RWPE1 (cell line): ENCODE data around the gene PTBP1.

ENCODE experiments used
- CTCF ChIA-PET: fragments of 350-600 bp; sonication (Branson Sonifier 250); formaldehyde crosslinking; extraction: SDS; loops from one replicate; lab custom pipeline; 2021; lab: Yijun Ruan, JAX
- POLR2A ChIA-PET: fragments of 400-600 bp; formaldehyde crosslinking; extraction: SDS; loops from one replicate; lab custom pipeline; 2020; ENCODE audit warnings: antibody characterized with exemption; ENCODE audit not compliant: low non-redundant PET; lab: Yijun Ruan, JAX
- DNase-seq: peaks from one replicate; pipeline ENCODE4 v3.0.0; 2012; ENCODE audit warnings: low spot score
- H3K27ac ChIP-seq: fragments of 450-650 bp; 2 replicates; pipeline ENCODE4 v1.5.1; 2017
- CTCF ChIP-seq: fragments of 450-650 bp; conservative IDR thresholded peaks from 2 replicates; pipeline ENCODE4 v1.5.1; 2017; ENCODE audit warnings: low read depth, mild to moderate bottlenecking

PTBP1 gene

GRCh38 chr19:827710-828321 is 30.6 kb downstream of the PTBP1 start, which contains the start of gene AZU1:
Gene AZU1, plus strand, starts transcription at chr19:827837. Its CDS starts 10 bp downstream, at chr19:827847.
- peak within 1 kb of the TSS; percentile 3; the same call in 1 of the 2 replicates for H3K27ac ChIP-seq
- POLR2A ChIA-PET = no interaction called here
- no peak for TF ChIP-seq CTCF
- CTCF ChIA-PET = no interaction called here
- no peak for DNase-seq

- ChIA-PET POLR2A (no interaction called here), CTCF (no interaction called here)
- no peak overlapping the region for H3K27ac ChIP-seq
- no peak for TF ChIP-seq CTCF
- DNase-seq = no peak
These were observed 32.0 kb downstream of the PTBP1 start for GRCh38 chr19:829129-829758.

GRCh38 chr19:831407-832369 is 34.4 kb downstream of the PTBP1 start:
- POLR2A ChIA-PET = no interaction called here
- CTCF ChIA-PET = no interaction called here
- TF ChIP-seq CTCF = no peak
- H3K27ac ChIP-seq = no peak overlapping the region
- no peak for DNase-seq

- no peak for TF ChIP-seq CTCF
- ChIA-PET POLR2A (no interaction called here), CTCF (interaction anchor here (0.6 kb wide), 1 partner anchor 42 kb away, joined by 3 read pairs; no protein-coding TSS in a partner anchor)
- H3K27ac ChIP-seq = no peak overlapping the region
- DNase-seq = no peak
These were observed 37.0 kb downstream of the PTBP1 start for GRCh38 chr19:834216-834615.

GRCh38 chr19:835210-835810 is 38.1 kb downstream of the PTBP1 start:
- POLR2A ChIA-PET = no interaction called here
- CTCF ChIA-PET = interaction anchor here (0.5 kb wide), 1 partner anchor 65 kb away, joined by 4 read pairs; no protein-coding TSS in a partner anchor

More at GRCh38 chr19:835210-835810, 38.1 kb downstream of the PTBP1 start:
- DNase-seq = no peak
- H3K27ac ChIP-seq = no peak overlapping the region
- TF ChIP-seq CTCF = no peak
